NCI-H2227 (cell line): Measurements from ENCODE around the gene TMC7.

Experiments
- DNase-seq: peaks from one replicate; lab custom pipeline; 2025; ENCODE audit not compliant: unreplicated experiment; lab: John Stamatoyannopoulos, UW

The TMC7 gene

DNA sequence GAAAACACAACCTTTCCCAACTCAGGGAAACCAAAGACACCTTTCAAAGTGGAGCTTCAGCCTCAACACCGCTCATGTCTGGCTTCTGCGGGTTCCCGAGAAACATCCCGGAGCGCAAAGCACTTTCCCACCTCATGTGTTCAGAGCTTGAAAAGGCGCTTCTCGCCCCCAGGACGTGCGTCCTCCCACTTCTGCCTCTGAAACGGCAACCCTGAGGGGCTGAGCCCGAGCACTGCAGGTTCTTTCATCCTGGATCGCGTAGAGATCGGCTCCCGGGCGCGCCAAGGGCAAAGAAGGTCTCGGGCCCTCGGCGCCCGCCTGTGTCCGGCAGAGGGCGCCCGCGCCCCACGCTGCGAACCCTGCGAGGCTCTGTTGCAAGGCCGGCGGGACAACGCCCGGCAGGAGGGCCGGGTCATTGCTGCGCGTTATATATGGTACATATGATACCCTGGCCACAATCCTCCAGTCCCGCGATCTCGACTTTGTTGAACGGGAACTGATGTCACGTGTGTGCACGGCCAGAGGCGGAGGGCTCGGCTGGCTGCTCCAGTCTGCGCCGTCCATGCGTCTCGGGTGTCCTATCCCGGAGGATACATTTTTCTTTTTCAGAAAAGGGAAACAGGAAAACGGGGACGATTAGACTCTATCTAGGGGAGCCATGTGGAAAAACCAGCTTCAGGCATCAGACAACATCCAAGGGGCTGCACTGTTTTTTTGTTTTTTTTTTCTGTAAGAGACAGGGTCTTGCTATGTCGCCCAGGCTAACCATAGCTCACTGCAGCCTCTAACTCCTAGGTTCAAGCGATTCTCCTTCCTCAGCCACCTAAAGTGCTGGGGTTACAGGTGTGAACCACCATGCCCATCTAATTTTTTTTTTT lies 102.8 kb downstream of the TMC7 start:
- DNase-seq: peak; percentile 95

DNA sequence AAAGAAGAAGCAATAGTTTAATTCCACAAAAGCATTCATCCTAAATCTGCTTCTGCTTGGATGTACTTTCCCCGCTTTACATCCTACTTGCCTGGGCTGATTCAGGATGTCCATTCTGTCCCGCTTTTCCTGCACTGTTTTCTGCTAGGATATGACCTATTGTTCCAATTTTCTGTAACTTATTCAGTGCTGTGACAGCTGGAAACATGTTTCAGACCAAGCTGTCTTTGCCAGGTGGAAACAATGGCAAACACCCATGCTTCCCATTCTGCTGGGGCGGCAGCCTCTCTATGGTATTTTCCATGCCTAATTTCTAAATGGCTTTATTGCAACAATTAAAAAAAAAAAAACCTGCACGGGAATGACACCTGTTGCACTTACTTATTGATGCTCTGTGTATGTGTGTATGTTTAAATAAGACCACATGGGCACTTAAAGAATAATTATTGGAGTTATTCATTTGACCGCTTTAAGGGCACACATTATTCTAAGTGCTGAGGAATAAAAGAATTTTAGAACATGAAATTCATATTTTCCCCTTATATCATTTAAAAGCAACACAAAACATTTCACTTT lies 104.7 kb downstream of the TMC7 start:
- DNase-seq: no peak

DNA sequence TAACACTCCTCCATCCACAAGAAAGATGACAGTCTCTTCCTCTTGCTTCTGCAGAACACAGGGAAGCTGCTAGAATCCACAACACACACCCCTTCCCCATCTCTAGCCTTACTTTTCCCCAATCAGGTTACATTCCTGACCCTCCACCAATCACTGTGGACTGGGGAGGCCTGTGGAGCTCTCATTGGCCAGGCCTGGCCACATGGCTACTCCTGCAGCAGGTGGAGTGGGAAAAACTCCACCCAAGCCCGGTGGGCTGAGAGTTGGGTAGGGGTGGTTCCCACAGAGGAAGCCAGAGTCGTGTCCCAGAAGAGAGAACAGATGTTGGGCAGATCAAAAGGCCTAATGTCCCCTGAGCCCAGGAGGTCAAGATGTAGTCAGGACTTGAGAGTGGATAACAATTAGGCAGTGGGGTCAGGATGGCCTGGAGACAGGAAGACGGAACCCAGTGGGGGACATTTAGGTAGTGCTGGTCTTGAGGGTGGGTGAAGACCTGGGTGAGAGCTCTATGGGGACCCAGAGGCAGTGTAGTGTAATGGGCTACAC lies 105.7 kb downstream of the TMC7 start:
- no peak for DNase-seq

DNA sequence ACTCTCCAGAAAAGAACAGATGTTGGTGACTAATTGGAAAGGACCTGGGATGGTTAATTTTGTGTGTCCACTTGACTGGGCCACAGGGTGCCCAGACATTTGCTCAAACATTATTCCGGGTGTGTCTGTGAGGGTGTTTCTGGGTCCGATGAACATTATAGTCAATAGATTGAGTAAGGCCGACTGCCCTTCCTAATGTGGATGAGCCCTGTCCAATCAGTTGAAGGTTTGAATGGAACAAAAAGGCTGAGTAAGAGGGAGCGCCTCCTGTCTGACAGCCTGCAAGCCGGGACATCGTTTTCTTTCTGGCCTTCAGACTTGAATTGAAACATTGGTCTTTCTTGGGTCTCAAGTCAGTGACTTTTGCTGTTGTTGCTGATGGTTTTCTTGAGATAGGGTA lies 107.2 kb downstream of the TMC7 start:
- DNase-seq: no peak

DNA sequence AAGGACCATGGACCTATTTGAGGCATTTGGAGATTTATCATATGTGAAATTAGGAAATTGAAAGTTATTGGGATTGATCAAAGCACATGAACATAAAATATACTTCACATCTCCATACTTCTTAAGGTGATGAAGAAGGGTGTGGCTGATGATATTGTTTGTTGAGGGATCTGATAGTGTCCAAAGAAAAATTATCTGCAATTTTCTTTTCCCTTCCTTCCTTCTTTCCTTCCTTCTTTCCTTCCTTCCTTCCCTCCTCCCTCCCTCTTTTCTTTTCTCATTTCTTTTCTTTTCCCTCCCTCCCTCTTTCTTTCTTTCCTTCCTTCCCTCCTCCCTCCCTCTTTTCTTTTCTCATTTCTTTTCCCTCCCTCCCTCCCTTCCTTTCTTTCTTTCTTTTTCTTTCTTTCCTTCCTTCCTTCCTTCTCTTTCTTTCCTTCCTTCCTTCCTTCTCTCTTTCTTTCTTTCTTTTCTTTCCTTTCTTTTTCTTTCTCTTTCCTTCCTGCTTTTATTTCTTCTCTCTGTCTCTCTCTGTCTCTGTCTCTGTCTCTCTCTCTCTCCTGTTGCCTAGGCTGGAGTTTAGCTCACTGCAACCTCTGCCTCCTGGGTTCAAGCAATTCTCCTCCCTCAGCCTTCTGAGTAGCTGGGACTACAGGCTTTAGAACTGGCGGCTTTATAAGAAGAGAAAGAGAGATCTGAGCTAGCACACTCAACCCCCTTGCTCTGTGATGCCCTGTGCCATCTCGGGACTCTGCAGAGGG lies 109.1 kb downstream of the TMC7 start:
- DNase-seq: no peak

DNA sequence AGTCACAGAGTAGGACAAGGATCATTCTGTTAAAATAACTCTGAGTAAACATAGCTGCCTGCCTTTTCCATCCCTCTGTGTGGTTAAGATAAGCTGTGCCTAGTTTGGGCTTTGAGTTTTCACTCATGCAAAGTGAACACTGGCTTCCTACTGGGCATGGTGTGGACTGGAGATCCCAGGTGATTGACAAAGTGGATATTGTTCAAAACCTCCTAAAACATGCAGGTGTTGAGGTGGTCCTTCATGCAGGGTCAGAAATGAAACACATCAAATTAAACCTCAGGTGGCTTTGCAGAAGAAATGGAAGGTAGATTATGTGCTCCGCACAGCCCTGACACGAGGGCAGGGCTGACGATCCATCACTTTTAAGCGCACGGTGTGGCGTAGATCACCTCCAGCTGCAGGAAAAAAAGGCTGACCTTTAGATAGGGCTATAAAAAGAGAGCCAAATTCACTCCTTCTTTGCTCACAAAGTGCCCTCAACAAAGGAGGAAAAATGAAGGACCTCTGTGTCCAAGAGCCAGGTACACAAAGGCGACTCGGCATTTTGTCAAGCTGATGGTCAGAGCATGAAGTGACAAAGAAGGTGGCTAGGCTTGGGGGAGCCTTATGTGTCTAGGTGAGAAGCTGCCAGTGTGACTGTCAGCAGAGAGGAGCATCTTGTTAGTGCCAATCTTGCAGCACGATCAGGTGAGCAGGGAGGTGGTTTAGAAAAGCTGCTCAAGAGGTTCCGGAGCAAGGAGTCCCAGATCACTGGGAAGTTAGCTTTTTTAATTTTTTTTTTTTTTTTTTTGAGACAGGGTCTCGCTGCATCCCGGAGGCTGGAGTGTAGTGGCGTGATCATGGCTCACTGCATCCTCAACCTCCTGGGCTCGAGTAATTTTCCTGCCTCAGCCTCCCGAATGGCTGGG lies 110.2 kb downstream of the TMC7 start:
- no peak for DNase-seq

DNA sequence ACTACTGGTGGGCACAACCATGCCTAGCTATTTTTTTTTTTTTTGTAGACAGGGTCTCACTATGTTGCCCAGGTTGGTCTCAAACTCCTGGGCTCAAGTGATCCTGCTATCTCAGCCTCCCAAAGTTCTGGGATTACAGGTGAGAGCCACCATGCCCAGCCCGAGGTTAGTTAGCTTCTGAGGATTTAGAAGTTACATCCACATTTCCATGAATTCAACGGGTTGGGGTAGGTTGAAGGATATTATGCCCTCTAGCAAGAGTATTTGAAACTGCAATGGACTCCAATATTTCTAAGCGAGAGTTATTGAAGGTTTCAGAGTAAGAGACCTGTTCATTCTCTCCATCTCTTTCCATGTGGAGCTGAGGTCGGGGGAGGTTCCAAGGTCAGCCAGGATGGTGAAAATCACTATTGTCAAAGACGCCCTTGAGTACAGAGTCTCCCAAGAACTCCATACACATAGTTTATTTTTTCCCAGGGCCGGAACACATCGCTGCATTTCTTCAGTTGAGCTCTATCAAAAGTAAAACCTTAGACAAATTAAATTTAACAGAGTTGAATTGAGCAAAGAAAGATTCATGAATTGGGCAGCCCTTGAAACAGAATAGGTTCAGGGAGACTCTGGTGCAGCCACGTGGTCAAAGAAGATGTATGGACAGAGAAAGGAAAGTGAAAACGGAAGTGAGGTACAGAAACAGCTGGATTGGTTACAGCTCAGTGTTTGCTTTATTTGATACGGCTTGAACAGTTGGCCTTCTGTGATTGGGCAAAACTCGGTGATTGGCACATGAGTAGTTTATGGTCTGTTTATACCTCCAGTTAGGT lies 111.0 kb downstream of the TMC7 start:
- no peak for DNase-seq

DNA sequence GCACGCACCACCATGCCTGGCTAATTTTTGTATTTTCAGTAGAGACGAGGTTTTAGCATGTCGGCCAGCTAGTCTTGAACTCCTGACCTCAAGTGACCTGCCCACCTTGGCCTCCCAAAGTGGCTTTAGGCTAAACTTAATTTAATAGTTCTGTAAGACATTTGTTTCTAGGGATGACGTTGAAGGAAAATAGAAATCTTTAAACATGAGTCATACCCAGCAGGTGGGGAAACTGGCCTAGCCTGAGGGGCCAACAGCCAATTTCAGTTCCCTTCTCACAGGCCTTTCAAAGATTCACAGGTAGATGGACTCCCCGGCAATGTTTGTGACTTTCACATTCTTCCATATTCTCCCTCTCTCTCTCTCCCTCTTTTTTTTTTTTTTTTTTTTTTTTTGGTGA lies 111.9 kb downstream of the TMC7 start:
- DNase-seq: no peak

DNA sequence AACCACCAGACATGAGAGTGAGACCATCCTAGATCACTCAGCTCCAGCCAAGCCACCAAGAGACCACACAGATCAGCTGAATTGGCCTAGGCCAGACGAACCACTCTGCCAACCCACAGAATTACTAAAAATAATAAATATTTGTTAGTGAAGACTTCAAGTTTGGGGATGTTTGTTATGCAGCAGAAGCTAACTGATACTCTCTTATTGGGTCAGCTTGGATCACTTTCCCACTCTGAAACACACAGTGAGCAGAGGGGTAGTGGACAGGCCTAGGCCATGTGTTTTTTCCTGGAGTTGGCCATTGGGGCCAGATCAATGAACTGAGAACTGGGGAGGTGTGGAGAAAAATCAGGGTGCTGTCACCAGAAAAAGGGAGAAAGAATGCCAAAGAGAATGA lies 114.4 kb downstream of the TMC7 start:
- DNase-seq: no peak

DNA sequence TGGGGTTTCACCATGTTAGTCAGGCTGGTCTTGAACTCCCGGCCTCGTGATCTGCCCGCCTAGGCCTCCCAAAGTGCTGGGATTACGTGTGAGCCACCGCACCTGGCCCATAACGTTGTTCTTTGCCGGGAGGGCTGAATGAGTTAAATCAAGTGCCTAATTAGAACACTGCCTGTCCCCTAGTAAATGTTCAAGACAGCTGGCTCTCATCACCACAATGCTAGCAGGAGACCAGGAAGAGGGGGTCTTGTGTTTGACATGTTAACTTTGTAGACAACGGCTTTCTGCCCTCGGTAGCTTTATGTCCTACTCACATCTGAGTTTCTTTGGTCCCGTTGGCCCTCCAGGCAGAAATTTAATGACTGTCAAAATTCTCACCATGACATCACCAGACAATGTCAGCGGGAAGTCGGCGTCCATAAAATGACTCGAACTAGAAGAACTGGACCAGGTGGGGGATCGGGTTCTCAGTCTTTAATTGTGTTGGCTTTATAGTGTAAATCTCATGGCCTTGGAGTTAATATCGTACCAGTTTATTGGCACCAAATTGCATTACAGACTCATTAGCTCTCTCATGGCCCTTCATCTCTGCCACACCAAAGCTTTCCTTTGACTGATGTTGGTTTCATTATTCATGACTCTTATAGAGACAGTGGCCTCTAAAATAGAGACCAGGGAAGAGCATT lies 118.6 kb downstream of the TMC7 start:
- no peak for DNase-seq

DNA sequence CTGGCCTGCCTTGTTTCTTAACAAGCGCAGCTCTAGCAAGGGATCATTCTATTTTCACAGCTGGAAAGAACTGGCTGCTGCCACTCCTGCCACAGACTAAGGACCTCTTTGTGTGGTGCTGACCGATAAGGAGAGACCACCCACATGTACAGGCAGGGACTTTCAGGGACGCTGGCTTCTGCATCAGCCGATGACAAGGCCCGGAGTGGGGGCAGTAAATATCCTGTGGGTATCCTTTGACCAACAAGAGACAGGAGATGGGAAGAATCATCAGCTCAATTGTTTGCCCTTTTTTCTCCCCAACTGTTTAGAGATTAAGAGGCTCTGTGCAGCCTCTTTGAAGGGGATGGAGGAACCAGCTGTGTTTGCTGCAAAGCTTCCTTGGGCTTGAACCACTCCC lies 120.9 kb downstream of the TMC7 start:
- DNase-seq: no peak

DNA sequence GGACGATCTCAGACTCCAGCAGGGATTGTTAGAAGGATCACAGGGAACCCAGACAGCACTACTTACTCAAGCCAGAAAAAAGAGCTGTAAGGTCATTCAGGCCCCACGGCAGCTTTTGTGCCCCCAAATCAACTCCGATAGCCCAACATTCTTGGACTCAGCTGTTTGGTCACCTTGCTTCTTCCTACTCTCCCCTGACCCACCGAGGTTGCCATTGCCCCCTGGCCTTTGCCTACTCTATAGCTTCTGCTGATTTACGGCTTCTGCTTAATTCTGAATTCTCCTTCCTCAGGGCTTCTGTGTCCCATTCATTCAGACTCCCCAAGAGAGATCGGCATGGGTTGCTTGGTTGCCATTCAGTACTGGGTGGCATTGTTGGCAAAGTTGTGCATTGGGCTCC lies 121.4 kb downstream of the TMC7 start:
- DNase-seq: no peak

DNA sequence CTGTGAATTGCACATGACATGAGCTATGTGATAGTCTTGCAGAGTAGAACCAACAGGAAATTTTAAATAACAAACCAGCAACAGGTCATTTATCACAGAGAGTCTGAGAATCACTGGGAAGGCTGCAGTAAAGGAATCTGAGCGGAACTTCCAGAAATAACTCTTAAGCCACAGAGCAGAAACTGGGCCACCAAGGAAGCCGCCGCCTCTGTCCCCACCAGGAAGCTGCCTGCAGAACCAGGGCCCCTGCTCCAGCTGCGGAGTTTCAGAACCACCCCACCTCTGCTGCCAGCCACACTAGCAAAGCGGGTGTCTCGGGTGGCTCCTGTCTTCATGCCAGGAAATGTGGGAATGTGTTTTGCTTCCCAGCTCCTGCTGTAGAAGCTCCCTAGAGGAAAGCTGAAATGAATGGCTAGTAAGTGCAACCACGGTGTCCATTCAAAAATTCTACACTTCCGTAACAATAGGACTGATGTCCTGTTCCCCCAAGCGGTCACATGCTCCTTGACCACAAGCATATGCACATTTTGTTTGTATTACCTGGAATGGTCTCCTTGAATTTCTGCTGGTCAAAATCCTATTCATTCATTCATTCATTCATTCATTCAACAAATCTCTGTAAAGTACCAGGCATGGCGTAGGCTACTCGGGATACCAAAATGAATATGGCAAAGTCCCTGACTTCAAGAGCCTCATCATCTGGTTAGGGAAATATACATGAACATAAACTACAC lies 122.3 kb downstream of the TMC7 start:
- no peak for DNase-seq

DNA sequence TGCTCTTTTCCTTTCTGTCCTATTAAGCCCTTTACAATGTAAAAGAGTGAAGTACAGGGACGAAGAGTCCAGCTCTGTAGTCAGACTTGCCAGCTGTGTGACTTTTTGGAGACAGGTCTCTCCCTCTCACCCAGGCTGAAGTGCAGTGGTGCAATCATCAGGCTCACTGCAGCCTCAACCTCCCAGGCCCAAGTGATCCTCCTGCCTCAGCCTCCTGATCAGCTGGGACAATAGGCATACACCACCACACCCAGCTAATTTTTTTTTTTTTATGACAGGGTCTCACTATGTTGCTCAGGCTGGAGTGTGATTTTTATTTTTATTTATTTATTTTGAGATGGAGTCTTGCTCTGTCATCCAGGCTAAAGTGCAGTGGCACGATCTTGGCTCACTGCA lies 122.9 kb downstream of the TMC7 start:
- no peak for DNase-seq

DNA sequence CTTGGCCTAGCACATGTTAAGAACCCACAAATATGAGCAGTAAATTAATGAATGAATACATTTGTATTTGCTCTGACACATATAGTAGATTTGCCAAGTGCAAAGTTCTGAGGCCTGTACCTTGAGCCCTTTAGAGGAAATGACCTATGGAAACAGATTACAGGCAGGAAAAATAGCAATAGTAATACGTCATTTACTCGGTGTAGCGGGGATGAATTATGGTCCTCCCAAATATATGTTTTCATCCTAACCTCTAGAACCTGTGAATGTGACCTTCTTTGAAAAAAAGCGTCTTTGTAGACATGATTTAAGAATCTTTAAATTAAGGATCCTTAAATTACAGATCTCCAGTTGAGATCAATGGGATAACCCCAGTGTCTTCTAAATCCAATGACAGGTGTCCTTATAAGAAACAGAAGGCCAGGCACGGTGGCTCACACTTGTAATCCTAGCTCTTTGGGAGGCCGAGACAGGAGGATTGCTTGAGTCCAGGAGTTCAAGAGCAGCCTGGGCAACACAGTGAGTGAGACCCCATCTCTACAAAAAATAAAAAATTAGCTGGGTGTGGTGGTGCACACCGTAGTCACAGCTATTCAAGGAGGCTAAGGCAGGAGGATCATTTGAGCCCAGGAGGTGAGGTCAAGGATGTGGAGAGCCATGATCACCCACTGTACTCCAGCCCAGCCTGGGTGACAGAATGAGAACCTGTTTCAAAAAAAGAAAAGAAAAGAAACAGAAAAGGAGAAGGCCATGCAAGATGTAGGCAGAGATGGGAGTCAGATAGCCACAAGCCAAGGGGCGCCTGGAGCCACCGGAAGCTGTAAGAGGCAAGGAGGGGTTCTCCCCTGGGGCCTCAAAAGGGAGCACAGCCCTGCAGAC lies 124.9 kb downstream of the TMC7 start:
- no peak for DNase-seq

DNA sequence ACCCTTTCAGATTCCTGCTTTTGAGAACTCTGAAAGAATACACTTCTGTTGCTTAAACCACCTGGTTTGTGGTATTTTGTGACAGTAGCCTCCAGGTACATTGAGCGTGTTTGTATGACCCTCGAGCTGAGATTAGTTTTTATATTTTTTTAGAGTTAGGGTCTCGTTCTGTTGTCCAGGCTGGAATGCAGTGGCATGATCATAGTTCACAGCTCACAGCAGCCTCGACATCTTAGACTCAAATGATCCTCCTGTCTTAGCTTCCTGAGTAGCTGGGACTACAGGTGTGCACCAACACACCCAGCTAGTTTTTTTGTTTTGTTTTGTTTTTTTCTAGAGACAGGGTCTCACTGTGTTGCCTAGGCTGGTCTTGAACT lies 125.5 kb downstream of the TMC7 start:
- no peak for DNase-seq

DNA sequence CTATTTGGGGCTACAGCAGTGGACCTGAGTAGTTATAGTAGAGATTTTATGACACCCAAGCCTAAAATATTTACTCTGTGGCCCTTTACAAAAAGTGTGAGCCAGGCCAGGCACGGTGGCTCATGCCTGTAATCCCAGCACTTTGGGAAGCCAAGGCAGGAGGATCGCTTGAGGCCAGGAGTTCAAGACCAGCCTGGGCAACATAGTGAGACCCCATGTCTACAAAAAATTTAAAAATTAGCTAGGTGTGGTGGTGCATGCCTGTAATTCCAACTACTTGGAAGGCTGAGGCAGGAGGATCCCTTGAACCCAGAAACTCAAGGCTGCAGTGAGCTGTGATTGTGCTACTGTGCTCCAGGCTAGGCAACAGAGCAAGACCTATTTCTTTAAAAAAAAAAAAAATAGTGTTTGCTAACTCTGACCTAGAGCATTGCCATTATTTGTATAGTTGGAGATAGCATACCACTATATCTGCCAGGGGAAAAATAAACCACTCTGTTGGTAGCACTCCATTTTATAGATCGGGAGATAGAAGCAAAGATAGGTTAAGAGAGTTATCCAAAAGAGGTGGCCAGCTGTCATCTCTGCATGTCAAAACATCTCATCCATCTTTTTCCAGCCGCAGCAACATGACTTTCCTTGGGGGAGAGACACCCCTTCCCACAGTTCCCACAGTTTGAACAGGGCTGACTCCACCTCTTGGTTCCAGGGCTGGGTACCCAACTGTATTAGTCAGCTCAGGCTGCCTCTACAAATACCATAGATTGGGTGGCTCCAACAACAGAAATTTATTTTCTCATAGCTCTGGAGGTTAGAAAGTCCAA lies 127.0 kb downstream of the TMC7 start:
- DNase-seq: no peak
